HepG2 (cell line): Measurements from ENCODE around the gene KCNMB4. TPM values are rescaled to one million over a fixed set of nuclear protein-coding genes. Genes with fewer than 3 reads are reported as not detected.

Experiments
- ATAC-seq: fragments of 200-7000 bp; cut with Tn5 transposase; 3 replicates; pipeline ENCODE4 v1.9.1; 2020; ENCODE audit warnings: mild to moderate bottlenecking, moderate library complexity
- BruUV-seq: library from RNA; stranded (reverse); fragments of 400-500 nt; replicated peaks from 2 replicates; lab custom pipeline; 2021; lab: Mats Ljungman, UMichigan
- CTCF ChIA-PET: fragments of 300-600 bp; formaldehyde crosslinking; extraction: SDS; loops from one replicate; lab custom pipeline; 2021; ENCODE audit warnings: low total read pairs, inconsistent platforms, low intra/inter-chr PET ratio; lab: Yijun Ruan, JAX
- POLR2A ChIA-PET: fragments of 350-600 bp; sonication (Branson Sonifier 250); formaldehyde crosslinking; loops from one replicate; lab custom pipeline; 2020; ENCODE audit warnings: antibody characterized with exemption, inconsistent platforms; lab: Yijun Ruan, JAX
- DNase-seq: peaks from one replicate; pipeline ENCODE4 v3.0.0-alpha.2; 2015; ENCODE audit warnings: low spot score
- FAIRE-seq: peaks from 3 replicates; lab custom pipeline; 2011; peaks lifted over from hg19 to GRCh38; lab: Jason Lieb, UNC
- H2AFZ ChIP-seq: one replicate; pipeline ENCODE4 v1.6.1; 2011; ENCODE audit warnings: low read length, inconsistent platforms
- H3K27ac ChIP-seq: fragments of 300-600 bp; 3 replicates; pipeline ENCODE4 v1.8.0; 2011; ENCODE audit warnings: mixed run types, mild to moderate bottlenecking, mixed read lengths, low read length, inconsistent platforms; ENCODE audit not compliant: insufficient read depth; ENCODE audit errors: extremely low read length
- H3K27me3 ChIP-seq, 2 experiments: fragments of 200-600 bp in 1 of 2; 2 replicates in 1 of 2; 3 replicates in 1 of 2; pipeline versions ENCODE4 v1.6.0 to v1.8.0; 2011; ENCODE audit warnings: low read length in 2 of 2, mild to moderate bottlenecking in 2 of 2, moderate library complexity in 2 of 2, inconsistent platforms in 1 of 2; ENCODE audit not compliant: insufficient read depth in 2 of 2, control insufficient read depth in 1 of 2
- H3K36me3 ChIP-seq, 2 experiments: fragments of 200-600 bp in 1 of 2; replicated peaks in 1 of 2; 2 replicates in 1 of 2; 3 replicates in 1 of 2; pipeline versions ENCODE4 v1.5.1 to v1.8.0; 2011; ENCODE audit warnings: low read length in 2 of 2, inconsistent platforms in 1 of 2; ENCODE audit not compliant: insufficient read depth in 2 of 2, control insufficient read depth in 1 of 2
- H3K4me1 ChIP-seq: 2 replicates; pipeline ENCODE4 v1.5.1; 2012; ENCODE audit warnings: low read length, inconsistent platforms; ENCODE audit not compliant: insufficient read depth
- H3K4me2 ChIP-seq: 2 replicates; pipeline ENCODE4 v1.6.0; 2011; ENCODE audit warnings: low read depth, low read length, inconsistent platforms
- H3K4me3 ChIP-seq, 3 experiments: fragments of 200-600 bp in 1 of 3; sonication (generic), shearing (Covaris generic) in 1 of 3; replicated peaks in 1 of 3; 2 replicates each; pipeline ENCODE4 v1.5.1; 2011 to 2016; ENCODE audit warnings: low read length in 3 of 3, inconsistent platforms in 2 of 3, low read depth in 2 of 3, mild to moderate bottlenecking in 2 of 3, control low read depth in 1 of 3, mixed read lengths in 1 of 3; ENCODE audit not compliant: insufficient read depth in 1 of 3
- H3K79me2 ChIP-seq: one replicate; pipeline ENCODE4 v1.6.1; 2011; ENCODE audit warnings: low read length, inconsistent platforms; ENCODE audit not compliant: insufficient read depth
- H3K9ac ChIP-seq: 2 replicates; pipeline ENCODE4 v1.6.0; 2011; ENCODE audit warnings: mild to moderate bottlenecking, low read depth, low read length, inconsistent platforms; ENCODE audit not compliant: insufficient read depth
- H3K9me3 ChIP-seq: 2 replicates; pipeline ENCODE4 v1.5.1; 2012; ENCODE audit warnings: mild to moderate bottlenecking, low read length
- H4K20me1 ChIP-seq: 2 replicates; pipeline ENCODE4 v1.6.0; 2011; ENCODE audit warnings: inconsistent platforms, mild to moderate bottlenecking, low read length, moderate library complexity; ENCODE audit not compliant: insufficient read depth
- HNF4G ChIP-seq, 2 experiments: sonication (generic) in 1 of 2; formaldehyde crosslinking in 1 of 2; IDR thresholded peaks; 2 replicates each; pipeline versions ENCODE4 v1.4.0 to v1.6.1; 2011 to 2020; ENCODE audit warnings: borderline replicate concordance in 2 of 2, low read depth in 2 of 2, mild to moderate bottlenecking in 2 of 2, low read length in 1 of 2, missing genetic modification reagents in 1 of 2, moderate library complexity in 1 of 2
- KDM1A ChIP-seq: IDR thresholded peaks from 2 replicates; pipeline ENCODE4 v1.6.1; 2016; ENCODE audit warnings: missing compliant biosample characterization
- KDM5A ChIP-seq: fragments of 200-600 bp; sonication (generic); IDR thresholded peaks from 2 replicates; pipeline ENCODE4 v1.7.0; 2018; ENCODE audit warnings: antibody characterized with exemption, mild to moderate bottlenecking, low read length, borderline replicate concordance
- MAF1 ChIP-seq: sonication (generic); formaldehyde crosslinking; IDR thresholded peaks from 2 replicates; pipeline ENCODE4 v1.5.0; 2020; ENCODE audit warnings: missing genetic modification reagents, borderline replicate concordance
- SRSF4 ChIP-seq: fragments of 200-400 bp; formaldehyde crosslinking; IDR thresholded peaks from one replicate; pipeline ENCODE4 v1.6.1; 2018; ENCODE audit warnings: mild to moderate bottlenecking, low read depth, low read length, moderate library complexity; ENCODE audit not compliant: poor library complexity, severe bottlenecking
- TMF1 ChIP-seq: sonication (generic); formaldehyde crosslinking; IDR thresholded peaks from 2 replicates; pipeline ENCODE4 v1.8.1; 2022; ENCODE audit warnings: low read depth, missing genetic modification reagents
- U2AF2 ChIP-seq: fragments of 200-400 bp; formaldehyde crosslinking; IDR thresholded peaks from 2 replicates; pipeline ENCODE4 v1.6.1; 2017; ENCODE audit warnings: low read depth, mild to moderate bottlenecking, low read length
- ZBTB8A ChIP-seq: sonication (generic); formaldehyde crosslinking; IDR thresholded peaks from 2 replicates; pipeline ENCODE4 v1.4.0; 2020; ENCODE audit warnings: mild to moderate bottlenecking, low read depth, missing genetic modification reagents, borderline replicate concordance
- ZNF143 ChIP-seq: sonication (generic); formaldehyde crosslinking; IDR thresholded peaks from 2 replicates; pipeline ENCODE4 v1.4.0; 2020; ENCODE audit warnings: missing genetic modification reagents
- WGBS: methylation state at CpG from one replicate; pipeline ENCODE4 v1.1.6; 2017; ENCODE audit warnings: low lambda C conversion rate; 5-methylcytosine and 5-hydroxymethylcytosine counted together
- in situ Hi-C: cut with HindIII; loops from 2 replicates; pipeline ENCODE4 v1.10.0; 2017; ENCODE audit warnings: low pct_unique_long_range_greater_than_20kb; ENCODE audit not compliant: extremely low pct_ligation_motif_present
- intact Hi-C: fragments of 100-400 bp; cut with micrococcal nuclease; formaldehyde crosslinking; loops from one replicate; pipeline ENCODE4 v1.10.0; 2022; ENCODE audit not compliant: unreplicated experiment
- polyA plus RNA-seq, 8 experiments: library from polyadenylated mRNA; depleted of rRNA in 3 of 8; stranded (reverse) in 7 of 8; unstranded in 1 of 8; fragments of >200 nt; fragmentation: Illumina TruSeq in 4 of 8; extraction: Trizol in 4 of 8; gene quantifications; 2 replicates each; pipeline versions ENCODE4 v1.2.1 to v1.2.3, GENCODE V29; 2011 to 2016; ENCODE audit warnings: low read depth in 4 of 8, missing spikeins in 1 of 8, mixed read lengths in 1 of 8; ENCODE audit not compliant: insufficient read depth in 1 of 8
- total RNA-seq, 5 experiments: library from RNA; depleted of rRNA; stranded (reverse); fragments of >200 nt; fragmentation: Illumina TruSeq; extraction: Trizol; gene quantifications; 2 replicates each; pipeline ENCODE4 v1.2.3, GENCODE V29; 2016; ENCODE audit warnings: low read depth in 1 of 5
- TF ChIP-seq, protein P1 (sequence below): sonication (generic); formaldehyde crosslinking; IDR thresholded peaks from 2 replicates; pipeline ENCODE4 v1.4.0; 2020; ENCODE audit warnings: missing genetic modification reagents
- TF ChIP-seq, protein P2 (sequence below), 2 experiments: sonication (generic) in 1 of 2; formaldehyde crosslinking in 1 of 2; IDR thresholded peaks; 2 replicates each; pipeline versions ENCODE4 v1.5.1 to v1.6.1; 2011 to 2020; ENCODE audit warnings: borderline replicate concordance in 1 of 2, low read depth in 1 of 2, low read length in 1 of 2, mild to moderate bottlenecking in 1 of 2, missing genetic modification reagents in 1 of 2, moderate library complexity in 1 of 2
- TF ChIP-seq, protein P3 (sequence below): sonication (generic); formaldehyde crosslinking; IDR thresholded peaks from 2 replicates; pipeline ENCODE4 v1.4.0; 2020; ENCODE audit warnings: mild to moderate bottlenecking, missing genetic modification reagents

The KCNMB4 gene
- total and polyA plus RNA-seq, 2 of the 13 experiments (the other 11 are each of a cell fraction or from before 2014, with no cell fraction given) = 0.67 to 0.84 TPM

DNA sequence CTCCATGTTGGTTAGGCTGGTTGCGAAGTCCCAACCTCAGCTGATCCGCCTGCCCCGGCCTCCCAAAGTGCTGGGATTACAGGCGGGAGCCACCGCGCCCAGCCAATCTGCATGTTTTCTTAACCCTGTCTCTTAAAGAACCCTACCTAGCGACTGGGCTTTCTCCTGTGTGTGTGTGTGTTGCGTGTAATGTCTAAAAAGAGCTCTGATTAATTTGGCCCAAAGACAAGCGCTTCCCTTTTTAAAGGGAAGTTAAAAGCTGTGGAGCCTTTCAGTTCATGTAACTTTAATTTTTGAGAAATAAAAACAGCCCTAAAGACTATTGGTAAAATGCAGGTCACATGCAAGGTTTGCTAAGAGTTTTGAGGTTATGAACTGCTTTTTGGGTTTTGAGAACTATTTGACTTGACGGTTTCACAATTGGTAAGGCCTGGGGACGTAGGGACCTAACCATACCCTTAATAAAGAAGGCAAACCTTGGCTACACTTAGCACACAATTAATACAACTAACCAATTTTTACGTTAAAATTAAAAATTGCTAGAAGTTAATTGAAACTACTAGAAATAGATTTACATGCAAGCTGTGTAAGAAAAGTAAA lies 103.2 kb downstream of the KCNMB4 start:
- intact Hi-C loops (no loop called here), in situ Hi-C loops (no loop called here)
- ATAC-seq (no peak), DNase-seq (no peak), FAIRE-seq (no peak)
- Histone ChIP-seq H3K4me3 (no peak overlapping the region; a peak in 1 of 6 replicates), H2AFZ (no peak overlapping the region), H3K79me2 (no peaks in the 10 kb centered on the region), H3K36me3 (no peaks in the 10 kb centered on the region), H3K4me1 (0 out of 2 replicates have a peak, but pooled peaks cover 8% of the 10 kb centered on the region), H3K27me3 (no peaks in the 10 kb centered on the region), H4K20me1 (no peaks in the 10 kb centered on the region), H3K9me3 (peaks cover 6% of the 10 kb centered on the region), H3K4me2 (peak overlapping the region; percentile 47; the same call in 1 of the 2 replicates), H3K9ac (no peak overlapping the region), H3K27ac (no peak overlapping the region)
- CTCF ChIA-PET = no interaction called here
- POLR2A ChIA-PET = no interaction called here
- BruUV-seq = no TSS peak
- 86% methylated on average over 12 of the region's 12 CpGs for WGBS
- no peak for TF ChIP-seq KDM5A
- TF ChIP-seq HNF4G (IDR thresholded peaks at IDR 0.05; ENCODE audit: borderline replicate concordance, low read depth, low read length) = no peak
- TF ChIP-seq HNF4G (CRISPR knock-in tag; IDR thresholded peaks at IDR 0.05; ENCODE audit: borderline replicate concordance, low read depth) = no peak
- TF ChIP-seq SRSF4 = no peak
- no peak for TF ChIP-seq ZBTB8A (CRISPR knock-in tag)
- TF ChIP-seq U2AF2 = no peak
- TF ChIP-seq, protein P1, sequence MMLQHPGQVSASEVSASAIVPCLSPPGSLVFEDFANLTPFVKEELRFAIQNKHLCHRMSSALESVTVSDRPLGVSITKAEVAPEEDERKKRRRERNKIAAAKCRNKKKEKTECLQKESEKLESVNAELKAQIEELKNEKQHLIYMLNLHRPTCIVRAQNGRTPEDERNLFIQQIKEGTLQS (CRISPR knock-in tag) = no peak
- no peak for TF ChIP-seq KDM1A (CRISPR knock-in tag)
- TF ChIP-seq, protein P2, sequence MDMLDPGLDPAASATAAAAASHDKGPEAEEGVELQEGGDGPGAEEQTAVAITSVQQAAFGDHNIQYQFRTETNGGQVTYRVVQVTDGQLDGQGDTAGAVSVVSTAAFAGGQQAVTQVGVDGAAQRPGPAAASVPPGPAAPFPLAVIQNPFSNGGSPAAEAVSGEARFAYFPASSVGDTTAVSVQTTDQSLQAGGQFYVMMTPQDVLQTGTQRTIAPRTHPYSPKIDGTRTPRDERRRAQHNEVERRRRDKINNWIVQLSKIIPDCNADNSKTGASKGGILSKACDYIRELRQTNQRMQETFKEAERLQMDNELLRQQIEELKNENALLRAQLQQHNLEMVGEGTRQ (IDR thresholded peaks at IDR 0.05; ENCODE audit: low read depth, low read length) = no peak
- TF ChIP-seq, protein P2 (CRISPR knock-in tag; IDR thresholded peaks at IDR 0.05; ENCODE audit: borderline replicate concordance) = no peak
- TF ChIP-seq, protein P3, sequence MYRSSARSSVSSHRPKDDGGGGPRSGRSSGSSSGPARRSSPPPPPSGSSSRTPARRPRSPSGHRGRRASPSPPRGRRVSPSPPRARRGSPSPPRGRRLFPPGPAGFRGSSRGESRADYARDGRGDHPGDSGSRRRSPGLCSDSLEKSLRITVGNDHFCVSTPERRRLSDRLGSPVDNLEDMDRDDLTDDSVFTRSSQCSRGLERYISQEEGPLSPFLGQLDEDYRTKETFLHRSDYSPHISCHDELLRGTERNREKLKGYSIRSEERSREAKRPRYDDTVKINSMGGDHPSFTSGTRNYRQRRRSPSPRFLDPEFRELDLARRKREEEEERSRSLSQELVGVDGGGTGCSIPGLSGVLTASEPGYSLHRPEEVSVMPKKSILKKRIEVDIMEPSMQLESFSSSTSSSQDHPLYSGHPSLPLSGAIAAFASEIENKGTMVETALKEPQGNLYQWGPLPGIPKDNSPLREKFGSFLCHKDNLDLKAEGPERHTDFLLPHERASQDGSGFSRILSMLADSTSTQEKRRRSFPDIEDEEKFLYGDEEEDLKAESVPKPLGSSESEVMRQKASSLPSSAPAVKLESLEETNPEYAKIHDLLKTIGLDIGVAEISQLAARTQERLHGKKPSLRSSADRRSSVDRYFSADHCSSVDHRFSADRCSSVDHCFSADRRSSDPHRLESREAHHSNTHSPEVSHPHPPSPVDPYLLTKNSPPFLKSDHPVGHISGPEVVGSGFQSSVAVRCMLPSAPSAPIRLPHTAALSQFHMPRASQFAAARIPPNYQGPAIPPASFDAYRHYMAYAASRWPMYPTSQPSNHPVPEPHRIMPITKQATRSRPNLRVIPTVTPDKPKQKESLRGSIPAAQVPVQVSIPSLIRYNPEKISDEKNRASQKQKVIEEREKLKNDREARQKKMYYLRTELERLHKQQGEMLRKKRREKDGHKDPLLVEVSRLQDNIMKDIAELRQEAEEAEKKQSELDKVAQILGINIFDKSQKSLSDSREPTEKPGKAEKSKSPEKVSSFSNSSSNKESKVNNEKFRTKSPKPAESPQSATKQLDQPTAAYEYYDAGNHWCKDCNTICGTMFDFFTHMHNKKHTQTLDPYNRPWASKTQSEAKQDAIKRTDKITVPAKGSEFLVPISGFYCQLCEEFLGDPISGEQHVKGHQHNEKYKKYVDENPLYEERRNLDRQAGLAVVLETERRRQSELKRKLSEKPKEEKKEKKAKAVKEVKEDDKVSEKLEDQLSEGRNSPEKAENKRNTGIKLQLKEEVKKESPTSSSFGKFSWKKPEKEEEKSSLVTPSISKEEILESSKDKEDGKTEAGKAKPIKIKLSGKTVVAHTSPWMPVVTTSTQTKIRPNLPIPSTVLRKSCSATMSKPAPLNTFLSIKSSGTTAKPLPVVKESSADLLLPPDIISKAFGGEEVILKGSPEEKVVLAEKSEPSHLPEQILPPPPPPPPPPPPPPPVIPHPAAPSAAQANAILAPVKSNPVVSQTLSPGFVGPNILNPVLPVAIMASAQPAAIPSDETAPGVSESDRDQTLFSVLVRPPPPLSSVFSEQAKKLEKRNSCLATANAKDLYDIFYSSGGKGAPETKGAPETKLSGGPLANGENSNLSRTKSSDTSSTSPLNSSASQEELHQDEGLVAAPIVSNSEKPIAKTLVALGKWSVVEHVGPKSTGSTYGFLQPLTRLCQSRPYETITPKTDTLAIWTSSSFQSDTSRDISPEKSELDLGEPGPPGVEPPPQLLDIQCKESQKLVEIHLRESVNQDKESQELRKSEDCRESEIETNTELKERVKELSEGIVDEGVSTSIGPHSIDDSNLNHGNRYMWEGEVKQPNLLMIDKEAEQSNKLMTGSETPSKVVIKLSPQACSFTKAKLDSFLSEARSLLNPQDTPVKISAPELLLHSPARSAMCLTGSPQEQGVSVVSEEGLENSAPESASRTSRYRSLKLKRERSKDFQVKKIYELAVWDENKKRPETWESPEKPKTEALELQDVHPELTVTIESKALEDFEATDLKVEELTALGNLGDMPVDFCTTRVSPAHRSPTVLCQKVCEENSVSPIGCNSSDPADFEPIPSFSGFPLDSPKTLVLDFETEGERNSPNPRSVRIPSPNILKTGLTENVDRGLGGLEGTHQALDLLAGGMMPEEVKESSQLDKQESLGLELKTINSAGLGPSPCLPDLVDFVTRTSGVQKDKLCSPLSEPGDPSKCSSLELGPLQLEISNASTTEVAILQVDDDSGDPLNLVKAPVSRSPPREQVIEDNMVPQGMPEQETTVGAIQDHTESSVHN (CRISPR knock-in tag) = no peak
- TF ChIP-seq TMF1 = no peak
- TF ChIP-seq ZNF143 (CRISPR knock-in tag) = no peak
- TF ChIP-seq MAF1 (CRISPR knock-in tag) = no peak
